HepG2 (cell line): ENCODE measurements around the gene LAIR1. TPM values are rescaled to one million over a fixed set of nuclear protein-coding genes. Genes with fewer than 3 reads are reported as not detected.

ENCODE experiments used
- ATAC-seq: fragments of 200-7000 bp; cut with Tn5 transposase; 3 replicates; pipeline ENCODE4 v1.9.1; 2020; ENCODE audit warnings: mild to moderate bottlenecking, moderate library complexity
- BruUV-seq: library from RNA; stranded (reverse); fragments of 400-500 nt; replicated peaks from 2 replicates; lab custom pipeline; 2021; lab: Mats Ljungman, UMichigan
- CTCF ChIA-PET: fragments of 300-600 bp; formaldehyde crosslinking; extraction: SDS; loops from one replicate; lab custom pipeline; 2021; ENCODE audit warnings: low total read pairs, inconsistent platforms, low intra/inter-chr PET ratio; lab: Yijun Ruan, JAX
- POLR2A ChIA-PET: fragments of 350-600 bp; sonication (Branson Sonifier 250); formaldehyde crosslinking; loops from one replicate; lab custom pipeline; 2020; ENCODE audit warnings: antibody characterized with exemption, inconsistent platforms; lab: Yijun Ruan, JAX
- DNase-seq: peaks from one replicate; pipeline ENCODE4 v3.0.0-alpha.2; 2015; ENCODE audit warnings: low spot score
- FAIRE-seq: peaks from 3 replicates; lab custom pipeline; 2011; peaks lifted over from hg19 to GRCh38; lab: Jason Lieb, UNC
- H2AFZ ChIP-seq: one replicate; pipeline ENCODE4 v1.6.1; 2011; ENCODE audit warnings: low read length, inconsistent platforms
- H3K27ac ChIP-seq: fragments of 300-600 bp; 3 replicates; pipeline ENCODE4 v1.8.0; 2011; ENCODE audit warnings: mixed run types, mild to moderate bottlenecking, mixed read lengths, low read length, inconsistent platforms; ENCODE audit not compliant: insufficient read depth; ENCODE audit errors: extremely low read length
- H3K27me3 ChIP-seq, 2 experiments: fragments of 200-600 bp in 1 of 2; 2 replicates in 1 of 2; 3 replicates in 1 of 2; pipeline versions ENCODE4 v1.6.0 to v1.8.0; 2011; ENCODE audit warnings: low read length in 2 of 2, mild to moderate bottlenecking in 2 of 2, moderate library complexity in 2 of 2, inconsistent platforms in 1 of 2; ENCODE audit not compliant: insufficient read depth in 2 of 2, control insufficient read depth in 1 of 2
- H3K36me3 ChIP-seq, 2 experiments: fragments of 200-600 bp in 1 of 2; replicated peaks in 1 of 2; 2 replicates in 1 of 2; 3 replicates in 1 of 2; pipeline versions ENCODE4 v1.5.1 to v1.8.0; 2011; ENCODE audit warnings: low read length in 2 of 2, inconsistent platforms in 1 of 2; ENCODE audit not compliant: insufficient read depth in 2 of 2, control insufficient read depth in 1 of 2
- H3K4me1 ChIP-seq: 2 replicates; pipeline ENCODE4 v1.5.1; 2012; ENCODE audit warnings: low read length, inconsistent platforms; ENCODE audit not compliant: insufficient read depth
- H3K4me2 ChIP-seq: 2 replicates; pipeline ENCODE4 v1.6.0; 2011; ENCODE audit warnings: low read depth, low read length, inconsistent platforms
- H3K4me3 ChIP-seq, 3 experiments: fragments of 200-600 bp in 1 of 3; sonication (generic), shearing (Covaris generic) in 1 of 3; replicated peaks in 1 of 3; 2 replicates each; pipeline ENCODE4 v1.5.1; 2011 to 2016; ENCODE audit warnings: low read length in 3 of 3, inconsistent platforms in 2 of 3, low read depth in 2 of 3, mild to moderate bottlenecking in 2 of 3, control low read depth in 1 of 3, mixed read lengths in 1 of 3; ENCODE audit not compliant: insufficient read depth in 1 of 3
- H3K79me2 ChIP-seq: one replicate; pipeline ENCODE4 v1.6.1; 2011; ENCODE audit warnings: low read length, inconsistent platforms; ENCODE audit not compliant: insufficient read depth
- H3K9ac ChIP-seq: 2 replicates; pipeline ENCODE4 v1.6.0; 2011; ENCODE audit warnings: mild to moderate bottlenecking, low read depth, low read length, inconsistent platforms; ENCODE audit not compliant: insufficient read depth
- H3K9me3 ChIP-seq: 2 replicates; pipeline ENCODE4 v1.5.1; 2012; ENCODE audit warnings: mild to moderate bottlenecking, low read length
- H4K20me1 ChIP-seq: 2 replicates; pipeline ENCODE4 v1.6.0; 2011; ENCODE audit warnings: inconsistent platforms, mild to moderate bottlenecking, low read length, moderate library complexity; ENCODE audit not compliant: insufficient read depth
- DNMT1 ChIP-seq: sonication (generic); formaldehyde crosslinking; IDR thresholded peaks from 2 replicates; pipeline ENCODE4 v1.5.1; 2020; ENCODE audit warnings: mild to moderate bottlenecking, missing genetic modification reagents
- HNF1B ChIP-seq: sonication (generic); formaldehyde crosslinking; IDR thresholded peaks from 2 replicates; pipeline ENCODE4 v1.5.1; 2020; ENCODE audit warnings: mild to moderate bottlenecking, moderate library complexity, missing genetic modification reagents
- HNF4A ChIP-seq: sonication (generic); formaldehyde crosslinking; IDR thresholded peaks from 2 replicates; pipeline ENCODE4 v1.4.0; 2020; ENCODE audit warnings: missing genetic modification reagents
- MED1 ChIP-seq: sonication (generic); formaldehyde crosslinking; IDR thresholded peaks from 2 replicates; pipeline ENCODE4 v1.4.0; 2020; ENCODE audit warnings: missing genetic modification reagents
- NR2F6 ChIP-seq, 2 experiments: IDR thresholded peaks; 2 replicates each; pipeline ENCODE4 v1.6.1; 2016; ENCODE audit warnings: antibody characterized with exemption in 1 of 2, mild to moderate bottlenecking in 1 of 2
- POLR2AphosphoS5 ChIP-seq: IDR thresholded peaks from 2 replicates; pipeline ENCODE4 v1.6.1; 2012; ENCODE audit warnings: low read depth, low read length
- PPARG ChIP-seq: conservative IDR thresholded peaks from 2 replicates; pipeline ENCODE4 v1.6.1; 2016; ENCODE audit warnings: missing biosample characterization, missing genetic modification reagents
- REXO4 ChIP-seq: sonication (generic); formaldehyde crosslinking; IDR thresholded peaks from 2 replicates; pipeline ENCODE4 v1.8.0; 2022; ENCODE audit warnings: missing genetic modification reagents, mild to moderate bottlenecking, borderline replicate concordance
- TMF1 ChIP-seq: sonication (generic); formaldehyde crosslinking; IDR thresholded peaks from 2 replicates; pipeline ENCODE4 v1.8.1; 2022; ENCODE audit warnings: low read depth, missing genetic modification reagents
- ZNF230 ChIP-seq: sonication (generic); formaldehyde crosslinking; IDR thresholded peaks from 2 replicates; pipeline ENCODE4 v1.4.0; 2020; ENCODE audit warnings: mild to moderate bottlenecking, missing genetic modification reagents
- ZNF280B ChIP-seq: sonication (generic); formaldehyde crosslinking; IDR thresholded peaks from 2 replicates; pipeline ENCODE4 v1.5.0; 2020; ENCODE audit warnings: missing genetic modification reagents, mild to moderate bottlenecking, borderline replicate concordance
- ZNF33B ChIP-seq: sonication (generic); formaldehyde crosslinking; IDR thresholded peaks from 2 replicates; pipeline ENCODE4 v1.5.1; 2020; ENCODE audit warnings: mild to moderate bottlenecking, missing genetic modification reagents
- ZNF484 ChIP-seq: sonication (generic); formaldehyde crosslinking; IDR thresholded peaks from 2 replicates; pipeline ENCODE4 v1.5.1; 2020; ENCODE audit warnings: mild to moderate bottlenecking, low read depth, missing genetic modification reagents, borderline replicate concordance
- WGBS: methylation state at CpG from one replicate; pipeline ENCODE4 v1.1.6; 2017; ENCODE audit warnings: low lambda C conversion rate; 5-methylcytosine and 5-hydroxymethylcytosine counted together
- in situ Hi-C: cut with HindIII; loops from 2 replicates; pipeline ENCODE4 v1.10.0; 2017; ENCODE audit warnings: low pct_unique_long_range_greater_than_20kb; ENCODE audit not compliant: extremely low pct_ligation_motif_present
- intact Hi-C: fragments of 100-400 bp; cut with micrococcal nuclease; formaldehyde crosslinking; loops from one replicate; pipeline ENCODE4 v1.10.0; 2022; ENCODE audit not compliant: unreplicated experiment
- polyA plus RNA-seq, 8 experiments: library from polyadenylated mRNA; depleted of rRNA in 3 of 8; stranded (reverse) in 7 of 8; unstranded in 1 of 8; fragments of >200 nt; fragmentation: Illumina TruSeq in 4 of 8; extraction: Trizol in 4 of 8; gene quantifications; 2 replicates each; pipeline versions ENCODE4 v1.2.1 to v1.2.3, GENCODE V29; 2011 to 2016; ENCODE audit warnings: low read depth in 4 of 8, missing spikeins in 1 of 8, mixed read lengths in 1 of 8; ENCODE audit not compliant: insufficient read depth in 1 of 8
- total RNA-seq, 5 experiments: library from RNA; depleted of rRNA; stranded (reverse); fragments of >200 nt; fragmentation: Illumina TruSeq; extraction: Trizol; gene quantifications; 2 replicates each; pipeline ENCODE4 v1.2.3, GENCODE V29; 2016; ENCODE audit warnings: low read depth in 1 of 5
- TF ChIP-seq, protein P1 (sequence below): sonication (generic); formaldehyde crosslinking; IDR thresholded peaks from 2 replicates; pipeline ENCODE4 v1.4.0; 2020; ENCODE audit warnings: low read depth, mild to moderate bottlenecking, missing genetic modification reagents

LAIR1 gene
- total and polyA plus RNA-seq, 2 of the 13 experiments (the other 11 are each of a cell fraction or from before 2014, with no cell fraction given) = 0.75 to 1.2 TPM

DNA sequence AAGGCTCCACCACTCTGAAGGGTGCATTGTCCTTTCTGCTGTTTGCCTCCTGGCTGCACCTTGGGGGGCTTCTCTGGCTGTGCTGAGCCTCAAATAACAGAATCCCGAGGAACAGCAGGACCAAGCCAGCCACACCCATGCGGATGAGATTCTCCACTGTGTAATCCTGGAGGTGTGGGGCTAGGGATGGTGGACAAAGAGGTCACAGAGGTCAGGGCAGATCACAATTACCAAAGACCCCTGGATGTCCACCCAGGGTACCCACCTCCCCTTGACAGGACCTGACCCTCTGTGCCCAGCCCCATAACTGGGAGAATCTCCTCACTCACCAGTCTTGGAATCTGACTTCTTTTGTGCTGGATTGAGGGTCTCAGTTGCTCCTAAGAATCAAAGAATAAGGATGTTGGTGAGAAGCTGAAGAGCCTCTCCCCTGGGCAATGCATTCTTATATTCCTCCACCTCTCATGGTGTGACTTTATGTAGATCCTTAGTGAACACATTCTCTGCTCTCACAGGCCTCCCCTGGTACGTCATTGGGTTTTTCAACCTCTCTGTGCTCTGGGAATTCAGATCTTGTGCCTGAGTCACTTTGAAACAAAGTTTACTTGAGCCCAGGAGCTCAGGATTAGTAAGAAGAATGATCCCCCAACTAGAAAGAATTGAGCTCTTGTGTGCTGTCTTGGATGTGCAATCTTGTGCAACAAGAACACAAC is 31.0 kb downstream of the LAIR1 start:
- H3K9ac ChIP-seq = no peak overlapping the region
- CTCF ChIA-PET = no interaction called here

More for the DNA sequence above, 31.0 kb downstream of the LAIR1 start:
- FAIRE-seq (no peak), ATAC-seq (no peak), DNase-seq (no peak)
- no TSS peak for BruUV-seq
- no peak overlapping the region for H3K27ac ChIP-seq
- POLR2A ChIA-PET = no interaction called here
- no peak for TF ChIP-seq HNF1B (CRISPR knock-in tag)
- TF ChIP-seq, protein P1, sequence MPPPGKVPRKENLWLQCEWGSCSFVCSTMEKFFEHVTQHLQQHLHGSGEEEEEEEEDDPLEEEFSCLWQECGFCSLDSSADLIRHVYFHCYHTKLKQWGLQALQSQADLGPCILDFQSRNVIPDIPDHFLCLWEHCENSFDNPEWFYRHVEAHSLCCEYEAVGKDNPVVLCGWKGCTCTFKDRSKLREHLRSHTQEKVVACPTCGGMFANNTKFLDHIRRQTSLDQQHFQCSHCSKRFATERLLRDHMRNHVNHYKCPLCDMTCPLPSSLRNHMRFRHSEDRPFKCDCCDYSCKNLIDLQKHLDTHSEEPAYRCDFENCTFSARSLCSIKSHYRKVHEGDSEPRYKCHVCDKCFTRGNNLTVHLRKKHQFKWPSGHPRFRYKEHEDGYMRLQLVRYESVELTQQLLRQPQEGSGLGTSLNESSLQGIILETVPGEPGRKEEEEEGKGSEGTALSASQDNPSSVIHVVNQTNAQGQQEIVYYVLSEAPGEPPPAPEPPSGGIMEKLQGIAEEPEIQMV = no peak
- no peak for TF ChIP-seq ZNF230
- TF ChIP-seq TMF1 (CRISPR knock-in tag) = no peak
- no peak for TF ChIP-seq POLR2AphosphoS5
- no peak for TF ChIP-seq ZNF280B
- TF ChIP-seq DNMT1 = no peak
- TF ChIP-seq NR2F6 (IDR thresholded peaks at IDR 0.05) = no peak
- no peak for TF ChIP-seq NR2F6 (CRISPR knock-in tag; IDR thresholded peaks at IDR 0.05)
- TF ChIP-seq REXO4 (CRISPR knock-in tag) = no peak
- no peak for TF ChIP-seq ZNF484 (CRISPR knock-in tag)
- no peak for TF ChIP-seq ZNF33B (CRISPR knock-in tag)
- no peak for TF ChIP-seq MED1 (CRISPR knock-in tag)
- TF ChIP-seq PPARG = no peak
- TF ChIP-seq HNF4A = no peak
- intact Hi-C loops (no loop called here), in situ Hi-C loops (no loop called here)
- no peak overlapping the region for H2AFZ ChIP-seq
- no peaks in the 10 kb centered on the region for H3K9me3 ChIP-seq
- no peaks in the 10 kb centered on the region for H3K36me3 ChIP-seq
- no peaks in the 10 kb centered on the region for H4K20me1 ChIP-seq
- no peaks in the 10 kb centered on the region for H3K4me1 ChIP-seq
- 7% methylated on average over 3 of the region's 3 CpGs for WGBS
- no peaks in the 10 kb centered on the region for H3K79me2 ChIP-seq
- peaks cover 0 to 33% of the 10 kb centered on the region in 2 experiments; a peak in 3 of 5 replicates for H3K27me3 ChIP-seq
- no peak overlapping the region for H3K4me3 ChIP-seq
- H3K4me2 ChIP-seq = no peak overlapping the region
